HL-60 (cell line): ENCODE results near the gene PHIP.
A peak's percentile ranks its signal among the peaks of the same experiment; 100 is the strongest.
"Not testable (repeated sequence)": the region's sequence is repeated elsewhere in the genome, so short reads cannot be mapped to it uniquely, and the experiment has no call there.

Source experiments
- DNase-seq, 2 experiments: peaks; one replicate each; pipeline ENCODE4 v3.0.0-alpha.2; 2010 to 2020; ENCODE audit warnings: low read depth in 1 of 2, low spot score in 1 of 2
- H3K27ac ChIP-seq: fragments of 250-450 bp; sonication (Bioruptor Pico); replicated peaks from 2 replicates; pipeline ENCODE4 v1.5.1; 2020; ENCODE audit warnings: mild to moderate bottlenecking, moderate library complexity
- H3K27me3 ChIP-seq: fragments of 250-450 bp; sonication (Bioruptor Pico); 2 replicates; pipeline ENCODE4 v1.5.1; 2021; ENCODE audit warnings: mild to moderate bottlenecking, moderate library complexity; ENCODE audit not compliant: insufficient read depth, poor library complexity, severe bottlenecking
- H3K4me3 ChIP-seq: replicated peaks from 2 replicates; pipeline ENCODE4 v1.5.1; 2011; ENCODE audit warnings: mild to moderate bottlenecking, control low read depth, low read length; ENCODE audit not compliant: insufficient read depth
- CTCF ChIP-seq: IDR thresholded peaks from one replicate; pipeline ENCODE4 v1.5.1; 2011; ENCODE audit warnings: low read length, control low read depth, inconsistent platforms; ENCODE audit not compliant: insufficient read depth
- GABPA ChIP-seq: IDR thresholded peaks from 2 replicates; pipeline ENCODE4 v1.6.1; 2012; ENCODE audit warnings: low read depth
- POLR2AphosphoS5 ChIP-seq: IDR thresholded peaks from 2 replicates; pipeline ENCODE4 v1.6.1; 2012; ENCODE audit warnings: low read depth
- REST ChIP-seq: IDR thresholded peaks from 2 replicates; pipeline ENCODE4 v1.6.1; 2012; ENCODE audit warnings: low read depth; ENCODE audit not compliant: insufficient replicate concordance
- SPI1 ChIP-seq: IDR thresholded peaks from 2 replicates; pipeline ENCODE4 v1.6.1; 2012; ENCODE audit warnings: low read depth, mild to moderate bottlenecking, borderline replicate concordance

PHIP gene

GRCh38 chr6:78909391-78909790, 168.7 kb downstream of the PHIP start:
- no peaks in the 10 kb centered on the region for H3K27me3 ChIP-seq
- no peak overlapping the region for H3K27ac ChIP-seq
- no peak for TF ChIP-seq CTCF
- TF ChIP-seq REST, result no peak
- no peak for TF ChIP-seq POLR2AphosphoS5
- TF ChIP-seq GABPA, result no peak
- TF ChIP-seq SPI1, result peak; percentile 83; the same call in 1 of the 2 replicates
- DNase-seq, result peak; percentile 24 to 46
- H3K4me3 ChIP-seq, result no peak overlapping the region

- no peaks in the 10 kb centered on the region for H3K27me3 ChIP-seq
- no peak for DNase-seq
- TF ChIP-seq CTCF (no peak), SPI1 (no peak), REST (no peak), POLR2AphosphoS5 (no peak), GABPA (no peak)
- H3K4me3 ChIP-seq, result no peak overlapping the region
- no peak overlapping the region for H3K27ac ChIP-seq
Measured at GRCh38 chr6:78908621-78909020, 169.4 kb downstream of the PHIP start.

GRCh38 chr6:78896227-78896626, 181.8 kb downstream of the PHIP start:
- Histone ChIP-seq H3K27ac (no peak overlapping the region), H3K4me3 (no peak overlapping the region), H3K27me3 (no peaks in the 10 kb centered on the region)
- DNase-seq, result no peak
- TF ChIP-seq REST (no peak), SPI1 (no peak), GABPA (no peak), POLR2AphosphoS5 (no peak), CTCF (no peak)

GRCh38 chr6:78889901-78890300, 188.2 kb downstream of the PHIP start:
- not testable (repeated sequence) for DNase-seq, H3K27me3 ChIP-seq, H3K27ac ChIP-seq, H3K4me3 ChIP-seq
